Neural cell (in vitro differentiated cells): ENCODE measurements around the gene CNTN6. TPM values are rescaled to one million over a fixed set of nuclear protein-coding genes. Genes with fewer than 3 reads are reported as not detected.

Source experiments
- H2AFZ ChIP-seq: fragments of 200-600, 300-800 bp; sonication (generic), shearing (Covaris generic); 2 replicates; pipeline ENCODE4 v1.6.0; 2014; ENCODE audit warnings: low read depth, mild to moderate bottlenecking, antibody characterized with exemption, low read length, moderate library complexity
- H3F3A ChIP-seq: fragments of 200-600 bp; shearing (Covaris generic); 2 replicates; pipeline ENCODE4 v1.6.1; 2016; ENCODE audit warnings: mild to moderate bottlenecking, moderate library complexity, mixed read lengths, antibody characterized with exemption, low read length; ENCODE audit not compliant: insufficient read depth, poor library complexity, severe bottlenecking
- H3K27ac ChIP-seq: fragments of 200-600, 300-800 bp; sonication (generic), shearing (Covaris generic); 2 replicates; pipeline ENCODE4 v1.5.1; 2014; ENCODE audit warnings: mild to moderate bottlenecking, low read length, moderate library complexity
- H3K27me3 ChIP-seq: fragments of 300-800, 200-600 bp; sonication (generic), shearing (Covaris generic); 2 replicates; pipeline ENCODE4 v1.6.0; 2014; ENCODE audit warnings: mild to moderate bottlenecking, low read depth, low read length, moderate library complexity; ENCODE audit not compliant: insufficient read depth
- H3K36me3 ChIP-seq: fragments of 300-800, 200-600 bp; sonication (generic), shearing (Covaris generic); 2 replicates; pipeline ENCODE4 v1.5.1; 2014; ENCODE audit warnings: mild to moderate bottlenecking, antibody characterized with exemption, low read length, moderate library complexity; ENCODE audit not compliant: insufficient read depth
- H3K4me2 ChIP-seq: fragments of 300-800, 200-600 bp; sonication (generic), shearing (Covaris generic); 2 replicates; pipeline ENCODE4 v1.6.0; 2014; ENCODE audit warnings: mild to moderate bottlenecking, low read length
- H3K4me3 ChIP-seq: fragments of 300-800, 200-600 bp; sonication (generic), shearing (Covaris generic); 2 replicates; pipeline ENCODE4 v1.5.1; 2014; ENCODE audit warnings: mild to moderate bottlenecking, low read length, moderate library complexity
- H3K79me2 ChIP-seq: fragments of 200-600 bp; shearing (Covaris generic); replicated peaks from 2 replicates; pipeline ENCODE4 v1.6.0; 2014; ENCODE audit warnings: mild to moderate bottlenecking, low read length, moderate library complexity; ENCODE audit not compliant: insufficient read depth
- H3K9ac ChIP-seq: fragments of 300-800, 200-600 bp; sonication (generic), shearing (Covaris generic); 2 replicates; pipeline ENCODE4 v1.6.1; 2016; ENCODE audit warnings: mild to moderate bottlenecking, low read length, mixed read lengths
- H3K9me2 ChIP-seq: fragments of 200-600 bp; shearing (Covaris generic); 2 replicates; pipeline ENCODE4 v1.6.1; 2016; ENCODE audit warnings: mild to moderate bottlenecking, low read length, mixed read lengths; ENCODE audit not compliant: insufficient read depth
- H3K9me3 ChIP-seq: fragments of 200-600, 300-800 bp; sonication (generic), shearing (Covaris generic); 2 replicates; pipeline ENCODE4 v1.6.1; 2016; ENCODE audit warnings: mild to moderate bottlenecking, mixed run types, low read length, moderate library complexity, mixed read lengths
- H4K20me1 ChIP-seq: fragments of 200-600 bp; shearing (Covaris generic); 2 replicates; pipeline ENCODE4 v1.6.1; 2016; ENCODE audit warnings: mild to moderate bottlenecking, mixed run types; ENCODE audit not compliant: insufficient read depth
- CTCF ChIP-seq: fragments of 450-650 bp; IDR thresholded peaks from 2 replicates; pipeline ENCODE4 v1.5.1; 2014; ENCODE audit warnings: antibody characterized with exemption, mild to moderate bottlenecking, moderate library complexity; ENCODE audit not compliant: poor library complexity, severe bottlenecking
- EP300 ChIP-seq: fragments of 450-650 bp; conservative IDR thresholded peaks from 2 replicates; pipeline ENCODE4 v1.6.1; 2014; ENCODE audit warnings: antibody characterized with exemption, mild to moderate bottlenecking, moderate library complexity; ENCODE audit not compliant: poor library complexity, severe bottlenecking
- EZH2 ChIP-seq: fragments of 200-600, 300-800 bp; shearing (Covaris generic), sonication (generic); IDR thresholded peaks from 2 replicates; pipeline ENCODE4 v1.6.1; 2014; ENCODE audit warnings: antibody characterized with exemption, low read length, borderline replicate concordance, mild to moderate bottlenecking; ENCODE audit not compliant: insufficient read depth, poor library complexity, severe bottlenecking
- MXI1 ChIP-seq: fragments of 450-650 bp; conservative IDR thresholded peaks from 2 replicates; pipeline ENCODE4 v1.6.1; 2014; ENCODE audit warnings: antibody characterized with exemption, mild to moderate bottlenecking; ENCODE audit not compliant: poor library complexity, severe bottlenecking
- POLR2AphosphoS5 ChIP-seq: IDR thresholded peaks from 2 replicates; pipeline ENCODE4 v1.6.1; 2012
- RAD21 ChIP-seq: fragments of 450-650 bp; conservative IDR thresholded peaks from 2 replicates; pipeline ENCODE4 v1.6.1; 2014; ENCODE audit warnings: antibody characterized with exemption, mild to moderate bottlenecking, moderate library complexity
- REST ChIP-seq: IDR thresholded peaks from 2 replicates; pipeline ENCODE4 v1.6.1; 2012; ENCODE audit warnings: borderline replicate concordance
- SMC3 ChIP-seq: fragments of 450-650 bp; conservative IDR thresholded peaks from 2 replicates; pipeline ENCODE4 v1.6.1; 2014; ENCODE audit warnings: antibody characterized with exemption, mild to moderate bottlenecking, moderate library complexity; ENCODE audit not compliant: poor library complexity
- TAF1 ChIP-seq: IDR thresholded peaks from 2 replicates; pipeline ENCODE4 v1.6.1; 2012; ENCODE audit warnings: low read depth
- polyA plus RNA-seq: library from polyadenylated mRNA; depleted of rRNA; stranded (reverse); fragments of >200 nt; gene quantifications from 2 replicates; pipeline ENCODE4 v1.2.3, GENCODE V29; 2014

The CNTN6 gene
- polyA plus RNA-seq, 1 donor from 2014 or later, result 1.8 TPM

- Histone ChIP-seq H3K4me2 (no peak overlapping the region), H3K9me2 (no peaks in the 10 kb centered on the region), H3K4me3 (no peak overlapping the region), H2AFZ (no peak overlapping the region), H4K20me1 (no peaks in the 10 kb centered on the region), H3K27me3 (no peaks in the 10 kb centered on the region), H3K27ac (no peak overlapping the region), H3K79me2 (no peaks in the 10 kb centered on the region), H3K9me3 (no peaks in the 10 kb centered on the region), H3K9ac (no peak overlapping the region), H3K36me3 (no peaks in the 10 kb centered on the region), H3F3A (no peaks in the 10 kb centered on the region)
- no peak for TF ChIP-seq RAD21
- TF ChIP-seq TAF1, result no peak
- no peak for TF ChIP-seq MXI1
- TF ChIP-seq CTCF, result no peak
- no peak for TF ChIP-seq EZH2
- TF ChIP-seq SMC3, result no peak
- TF ChIP-seq EP300, result no peak
These were observed 107.5 kb downstream of the CNTN6 start for GRCh38 chr3:1200371-1200770.

- Histone ChIP-seq H3K79me2 (no peaks in the 10 kb centered on the region), H2AFZ (no peak overlapping the region), H3K27me3 (no peaks in the 10 kb centered on the region), H3K4me2 (no peak overlapping the region), H4K20me1 (no peaks in the 10 kb centered on the region), H3K36me3 (no peaks in the 10 kb centered on the region), H3K9me2 (no peaks in the 10 kb centered on the region), H3K4me3 (no peak overlapping the region), H3K9ac (no peak overlapping the region), H3F3A (no peaks in the 10 kb centered on the region), H3K27ac (no peak overlapping the region), H3K9me3 (no peaks in the 10 kb centered on the region)
- TF ChIP-seq SMC3 (no peak), CTCF (no peak), MXI1 (no peak), POLR2AphosphoS5 (no peak)
These were observed 115.1 kb downstream of the CNTN6 start for GRCh38 chr3:1207904-1208303.

GRCh38 chr3:1214933-1215332 lies 122.1 kb downstream of the CNTN6 start:
- H3K27me3 ChIP-seq, result no peaks in the 10 kb centered on the region
- no peaks in the 10 kb centered on the region for H3K79me2 ChIP-seq
- TF ChIP-seq REST (no peak), EP300 (no peak), POLR2AphosphoS5 (no peak), SMC3 (no peak), CTCF (no peak), EZH2 (no peak), TAF1 (no peak), RAD21 (no peak), MXI1 (no peak)
- H3K4me2 ChIP-seq, result no peak overlapping the region
- H3K4me3 ChIP-seq, result no peak overlapping the region
- H4K20me1 ChIP-seq, result no peaks in the 10 kb centered on the region
- no peaks in the 10 kb centered on the region for H3K36me3 ChIP-seq
- no peaks in the 10 kb centered on the region for H3K9me2 ChIP-seq
- H3K9ac ChIP-seq, result no peak overlapping the region
- no peak overlapping the region for H3K27ac ChIP-seq
- no peaks in the 10 kb centered on the region for H3K9me3 ChIP-seq
- H2AFZ ChIP-seq, result no peak overlapping the region
- no peaks in the 10 kb centered on the region for H3F3A ChIP-seq
